ENCODE data around the gene ESRRA. TPM values are rescaled to one million over a fixed set of nuclear protein-coding genes. Genes with fewer than 3 reads are reported as not detected.

ESRRA gene
- total and polyA plus RNA-seq, 9 of the 15 experiments (the other 6 are each of a cell fraction or from before 2014, with no cell fraction given), result 0.27 to 89.7 (median 23.7) TPM

DNA sequence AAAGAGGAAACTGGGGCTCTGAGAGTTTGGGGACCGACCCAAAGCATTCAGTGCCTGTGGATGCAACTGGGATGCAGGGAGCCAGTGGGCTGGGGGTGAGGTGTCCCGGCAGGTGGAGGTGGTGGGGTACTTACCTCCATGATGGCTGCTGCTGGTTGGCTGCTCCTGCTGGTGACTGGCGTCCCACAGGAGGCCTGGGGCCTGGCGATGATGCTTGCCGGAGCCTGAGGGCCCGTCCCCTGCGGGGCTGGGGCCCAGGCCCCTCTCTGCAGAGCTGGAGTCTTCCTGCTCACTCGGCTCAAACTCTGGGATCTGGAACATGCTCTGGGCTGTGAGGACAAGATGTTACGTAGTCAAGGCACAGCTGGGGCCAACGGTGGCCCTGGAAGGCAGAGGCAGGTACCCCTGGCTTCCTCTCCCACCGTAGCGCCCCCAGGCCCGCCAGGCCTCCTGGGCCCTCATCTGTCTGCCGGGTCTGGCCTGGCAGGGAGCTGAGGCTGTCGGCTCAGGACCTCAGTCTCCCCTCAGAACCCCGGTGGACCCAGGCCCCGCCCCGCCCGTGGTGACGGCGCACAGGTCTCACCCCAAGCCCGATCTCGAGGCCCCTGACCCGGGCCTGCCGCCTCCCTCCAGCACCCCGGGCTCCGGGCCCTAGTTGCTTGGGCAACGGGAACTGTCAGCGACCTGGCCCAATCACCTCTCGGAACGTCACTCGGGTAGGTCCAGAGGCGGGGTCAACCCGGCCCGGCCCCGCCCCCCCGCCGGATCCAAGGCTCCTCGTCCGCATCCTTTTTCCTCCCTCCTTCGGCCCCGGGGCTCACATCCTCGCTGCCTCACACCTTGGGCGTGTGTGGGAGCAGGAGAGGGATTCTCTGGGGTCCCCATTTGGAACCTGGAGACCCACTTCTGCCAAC is 21.0 kb upstream of the ESRRA start, which contains the start of gene BAD (continued):
- TF ChIP-seq NFYB (IDR thresholded peaks at IDR 0.05; ENCODE audit: extremely low read depth, insufficient read length) (peak; percentile 32), MTA2 (IDR thresholded peaks at IDR 0.05; ENCODE audit: low read depth) (no peak), PHF8 (IDR thresholded peaks at IDR 0.05; ENCODE audit: borderline replicate concordance, low read length) (peak; percentile 61; the same call in 1 of the 2 replicates), GABPA (tag; conservative IDR thresholded peaks at IDR 0.05; ENCODE audit: low read depth) (no peak), CHD2 (IDR thresholded peaks at IDR 0.05; ENCODE audit: low read depth, low read length) (peak; percentile 57; the same call in 1 of the 2 replicates), GABPB2 (CRISPR knock-in tag; conservative IDR thresholded peaks at IDR 0.05) (no peak), MEF2D (tag; conservative IDR thresholded peaks at IDR 0.05; ENCODE audit: low read depth) (no peak), MXI1 (IDR thresholded peaks at IDR 0.05; ENCODE audit: low read depth, low read length) (peak; percentile 92), ZNF282 (CRISPR knock-in tag; IDR thresholded peaks at IDR 0.05) (no peak), ZNF764 (CRISPR knock-in tag; IDR thresholded peaks at IDR 0.05; ENCODE audit: low read depth) (no peak), KLF16 (IDR thresholded peaks at IDR 0.05) (no peak), ZKSCAN8 (CRISPR knock-in tag; IDR thresholded peaks at IDR 0.05) (no peak), KDM1A (IDR thresholded peaks at IDR 0.05) (no peak), TEAD2 (tag; IDR thresholded peaks at IDR 0.05) (no peak), SMAD1 (IDR thresholded peaks at IDR 0.05; ENCODE audit: low read depth, low read length, partially characterized antibody) (no peak), ATF1 (CRISPR knock-in tag; IDR thresholded peaks at IDR 0.05) (no peak), ATF1 (tag; IDR thresholded peaks at IDR 0.05) (peak; percentile 96), SMARCC2 (IDR thresholded peaks at IDR 0.05; ENCODE audit: low read depth) (no peak)
- TF ChIP-seq, protein P1, sequence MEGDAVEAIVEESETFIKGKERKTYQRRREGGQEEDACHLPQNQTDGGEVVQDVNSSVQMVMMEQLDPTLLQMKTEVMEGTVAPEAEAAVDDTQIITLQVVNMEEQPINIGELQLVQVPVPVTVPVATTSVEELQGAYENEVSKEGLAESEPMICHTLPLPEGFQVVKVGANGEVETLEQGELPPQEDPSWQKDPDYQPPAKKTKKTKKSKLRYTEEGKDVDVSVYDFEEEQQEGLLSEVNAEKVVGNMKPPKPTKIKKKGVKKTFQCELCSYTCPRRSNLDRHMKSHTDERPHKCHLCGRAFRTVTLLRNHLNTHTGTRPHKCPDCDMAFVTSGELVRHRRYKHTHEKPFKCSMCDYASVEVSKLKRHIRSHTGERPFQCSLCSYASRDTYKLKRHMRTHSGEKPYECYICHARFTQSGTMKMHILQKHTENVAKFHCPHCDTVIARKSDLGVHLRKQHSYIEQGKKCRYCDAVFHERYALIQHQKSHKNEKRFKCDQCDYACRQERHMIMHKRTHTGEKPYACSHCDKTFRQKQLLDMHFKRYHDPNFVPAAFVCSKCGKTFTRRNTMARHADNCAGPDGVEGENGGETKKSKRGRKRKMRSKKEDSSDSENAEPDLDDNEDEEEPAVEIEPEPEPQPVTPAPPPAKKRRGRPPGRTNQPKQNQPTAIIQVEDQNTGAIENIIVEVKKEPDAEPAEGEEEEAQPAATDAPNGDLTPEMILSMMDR (IDR thresholded peaks at IDR 0.05 in 2 of 3, conservative IDR thresholded peaks at IDR 0.05 in 1 of 3; ENCODE audit: insufficient read depth in 2 of 3, low read depth in 1 of 3, low read length in 3 of 3), result no peak; a peak in 1 of 6 replicates
- TF ChIP-seq, protein P2, sequence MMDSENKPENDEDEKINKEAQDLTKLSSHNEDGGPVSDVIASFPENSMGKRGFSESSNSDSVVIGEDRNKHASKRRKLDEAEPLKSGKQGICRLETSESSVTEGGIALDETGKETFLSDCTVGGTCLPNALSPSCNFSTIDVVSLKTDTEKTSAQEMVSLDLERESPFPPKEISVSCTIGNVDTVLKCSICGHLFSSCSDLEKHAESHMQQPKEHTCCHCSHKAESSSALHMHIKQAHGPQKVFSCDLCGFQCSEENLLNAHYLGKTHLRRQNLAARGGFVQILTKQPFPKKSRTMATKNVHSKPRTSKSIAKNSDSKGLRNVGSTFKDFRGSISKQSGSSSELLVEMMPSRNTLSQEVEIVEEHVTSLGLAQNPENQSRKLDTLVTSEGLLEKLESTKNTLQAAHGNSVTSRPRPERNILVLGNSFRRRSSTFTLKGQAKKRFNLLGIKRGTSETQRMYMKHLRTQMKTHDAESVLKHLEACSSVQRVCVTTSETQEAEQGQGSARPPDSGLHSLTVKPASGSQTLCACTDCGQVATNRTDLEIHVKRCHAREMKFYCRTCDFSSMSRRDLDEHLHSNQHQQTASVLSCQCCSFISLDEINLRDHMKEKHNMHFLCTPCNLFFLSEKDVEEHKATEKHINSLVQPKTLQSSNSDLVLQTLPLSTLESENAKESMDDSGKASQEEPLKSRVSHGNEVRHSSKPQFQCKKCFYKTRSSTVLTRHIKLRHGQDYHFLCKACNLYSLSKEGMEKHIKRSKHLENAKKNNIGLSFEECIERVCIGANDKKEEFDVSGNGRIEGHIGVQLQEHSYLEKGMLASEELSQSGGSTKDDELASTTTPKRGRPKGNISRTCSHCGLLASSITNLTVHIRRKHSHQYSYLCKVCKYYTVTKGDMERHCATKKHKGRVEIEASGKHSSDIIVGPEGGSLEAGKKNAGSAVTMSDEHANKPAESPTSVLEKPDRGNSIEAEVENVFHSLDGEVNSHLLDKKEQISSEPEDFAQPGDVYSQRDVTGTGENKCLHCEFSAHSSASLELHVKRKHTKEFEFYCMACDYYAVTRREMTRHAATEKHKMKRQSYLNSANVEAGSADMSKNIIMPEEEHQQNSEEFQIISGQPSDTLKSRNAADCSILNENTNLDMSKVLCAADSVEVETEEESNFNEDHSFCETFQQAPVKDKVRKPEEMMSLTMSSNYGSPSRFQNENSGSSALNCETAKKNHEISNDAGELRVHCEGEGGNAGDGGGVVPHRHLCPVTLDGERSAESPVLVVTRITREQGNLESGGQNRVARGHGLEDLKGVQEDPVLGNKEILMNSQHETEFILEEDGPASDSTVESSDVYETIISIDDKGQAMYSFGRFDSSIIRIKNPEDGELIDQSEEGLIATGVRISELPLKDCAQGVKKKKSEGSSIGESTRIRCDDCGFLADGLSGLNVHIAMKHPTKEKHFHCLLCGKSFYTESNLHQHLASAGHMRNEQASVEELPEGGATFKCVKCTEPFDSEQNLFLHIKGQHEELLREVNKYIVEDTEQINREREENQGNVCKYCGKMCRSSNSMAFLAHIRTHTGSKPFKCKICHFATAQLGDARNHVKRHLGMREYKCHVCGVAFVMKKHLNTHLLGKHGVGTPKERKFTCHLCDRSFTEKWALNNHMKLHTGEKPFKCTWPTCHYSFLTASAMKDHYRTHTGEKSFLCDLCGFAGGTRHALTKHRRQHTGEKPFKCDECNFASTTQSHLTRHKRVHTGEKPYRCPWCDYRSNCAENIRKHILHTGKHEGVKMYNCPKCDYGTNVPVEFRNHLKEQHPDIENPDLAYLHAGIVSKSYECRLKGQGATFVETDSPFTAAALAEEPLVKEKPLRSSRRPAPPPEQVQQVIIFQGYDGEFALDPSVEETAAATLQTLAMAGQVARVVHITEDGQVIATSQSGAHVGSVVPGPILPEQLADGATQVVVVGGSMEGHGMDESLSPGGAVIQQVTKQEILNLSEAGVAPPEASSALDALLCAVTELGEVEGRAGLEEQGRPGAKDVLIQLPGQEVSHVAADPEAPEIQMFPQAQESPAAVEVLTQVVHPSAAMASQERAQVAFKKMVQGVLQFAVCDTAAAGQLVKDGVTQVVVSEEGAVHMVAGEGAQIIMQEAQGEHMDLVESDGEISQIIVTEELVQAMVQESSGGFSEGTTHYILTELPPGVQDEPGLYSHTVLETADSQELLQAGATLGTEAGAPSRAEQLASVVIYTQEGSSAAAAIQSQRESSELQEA (IDR thresholded peaks at IDR 0.05; ENCODE audit: low read depth), result no peak
